ENCODE measurements around the gene KIF15. TPM values are rescaled to one million over a fixed set of nuclear protein-coding genes. Genes with fewer than 3 reads are reported as not detected.

Gene KIF15
- total RNA-seq (2022; extraction: Qiagen RNA extraction): 7.3 to 13.8 TPM (median 8.1 TPM) in 5 replicates

GRCh38 chr3:44761424-44762169 is at the start of gene KIF15, which contains the start of gene KIAA1143:
Gene KIF15 (plus strand): TSS chr3:44761794. CDS start chr3:44761866, 72 bp downstream.
Gene KIAA1143 (minus strand): TSS chr3:44761619. CDS start chr3:44761602, 17 bp downstream.

DNA sequence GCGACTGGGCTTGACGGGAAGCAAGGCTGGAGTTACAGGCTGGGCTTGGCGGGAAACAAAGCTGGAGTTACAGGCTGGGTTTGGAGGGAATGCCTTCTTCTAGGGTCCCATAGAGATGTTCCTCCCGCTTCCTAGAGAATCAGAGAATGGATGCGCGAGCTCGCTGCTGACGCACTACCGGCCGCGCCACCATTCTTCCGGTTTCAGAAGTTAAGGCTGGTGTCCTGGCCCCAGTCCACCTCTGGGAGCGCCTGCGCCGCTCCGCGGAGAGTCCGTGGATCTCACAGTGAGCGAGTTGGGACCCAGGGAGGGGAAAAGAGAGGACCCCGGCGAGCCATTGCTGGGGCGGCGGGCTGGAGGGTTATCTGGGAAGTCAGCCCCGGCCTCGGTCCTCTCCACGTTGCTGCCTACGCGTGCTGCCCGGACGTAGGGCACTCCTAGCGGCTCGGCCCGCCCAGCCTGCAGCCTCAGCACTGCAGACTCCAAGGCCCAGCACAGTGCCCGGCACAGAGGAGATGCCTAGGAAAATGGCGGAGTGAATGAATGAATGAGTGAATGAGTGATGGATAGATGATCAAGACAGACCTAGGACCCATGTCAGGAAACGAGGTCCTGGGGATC is 49.0 kb upstream of the KIF15 start, which contains the start of gene ZNF502:
Gene ZNF502 (plus strand): TSS at position 206 of the 621 bp plus-strand sequence. CDS start 7,602 bp downstream, outside the sequence.

DNA sequence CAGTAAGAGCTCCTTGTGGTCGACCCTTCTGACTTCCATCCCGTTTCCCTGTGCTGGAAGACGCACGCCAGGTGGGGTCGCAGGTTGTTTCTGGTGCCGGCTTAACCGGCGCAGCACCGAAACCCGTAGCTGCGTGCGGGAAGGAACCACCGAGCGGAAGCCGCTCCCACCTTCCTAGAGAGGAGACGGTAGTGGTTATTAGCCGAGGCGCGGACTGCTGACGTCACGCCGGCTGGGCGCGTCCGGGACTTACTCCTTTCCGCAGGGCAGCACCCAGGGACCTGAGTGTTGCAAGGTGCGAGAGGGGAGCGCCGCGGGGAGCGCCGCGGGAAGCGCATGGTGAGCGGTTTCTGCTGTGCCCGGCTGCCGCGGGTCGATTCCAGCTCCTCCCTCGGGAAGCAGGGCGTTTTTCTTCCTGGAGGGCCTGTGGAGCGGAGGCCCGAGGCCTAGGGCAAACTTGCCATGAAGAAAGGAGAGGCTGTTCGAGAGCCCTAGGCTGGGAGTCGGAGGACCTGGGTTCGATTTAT is 32.1 kb upstream of the KIF15 start, which contains the start of gene ZNF501:
Gene ZNF501 (plus strand): TSS at position 252 of the 527 bp plus-strand sequence. CDS start 4,787 bp downstream, outside the sequence.

GRCh38 chr3:44861412-44862225 is 100.0 kb downstream of the KIF15 start, which contains the start of gene TMEM42:
Gene TMEM42 (plus strand): TSS chr3:44861912. CDS start chr3:44861925, 13 bp downstream.

DNA sequence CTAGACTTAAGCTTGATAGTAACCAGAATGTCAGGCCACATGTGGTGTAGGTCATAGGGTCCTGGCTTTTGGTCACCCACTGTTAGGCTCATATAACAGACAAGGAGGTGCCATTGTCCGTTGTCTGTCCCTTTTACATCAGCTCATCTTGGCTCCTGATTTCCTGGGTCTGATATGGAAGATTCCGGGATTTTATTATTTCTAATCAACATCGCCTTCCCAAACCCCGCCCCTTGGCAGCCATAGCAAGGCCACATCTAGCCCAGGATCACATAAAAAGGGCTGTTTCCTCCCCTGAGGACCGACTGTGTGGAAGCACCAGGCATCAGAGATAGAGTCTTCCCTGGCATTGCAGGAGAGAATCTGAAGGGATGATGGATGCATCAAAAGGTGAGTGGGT is 112.7 kb downstream of the KIF15 start, which contains the start of gene TGM4:
Gene TGM4 (plus strand): TSS at position 301 of the 400 bp plus-strand sequence. CDS start 71 bp downstream, at position 372.

Other genes with a start within 250 kb of the KIF15 start
- gene ZKSCAN7, start 206.6 kb upstream of the KIF15 start, total RNA-seq (2022; extraction: Qiagen RNA extraction): not detected in 5 replicates
- not detected in 5 replicates for gene ZNF660, start 176.8 kb upstream of the KIF15 start, total RNA-seq (2022; extraction: Qiagen RNA extraction)
- gene ZNF197, start 136.8 kb upstream of the KIF15 start, total RNA-seq (2022; extraction: Qiagen RNA extraction): 1.2 to 2.0 TPM (median 1.8 TPM) in 5 replicates
- gene ZNF35, start 113.1 kb upstream of the KIF15 start, total RNA-seq (2022; extraction: Qiagen RNA extraction): 4.5 to 6.0 TPM (median 5.4 TPM) in 5 replicates
- 1.2 to 2.2 TPM (median 1.5 TPM) in 5 replicates for gene ZNF502, start 49.1 kb upstream of the KIF15 start, total RNA-seq (2022; extraction: Qiagen RNA extraction)
- gene ZNF501, start 32.2 kb upstream of the KIF15 start, total RNA-seq (2022; extraction: Qiagen RNA extraction): not detected in 5 replicates
- gene KIAA1143, start 175 bp upstream of the KIF15 start, total RNA-seq (2022; extraction: Qiagen RNA extraction): 11.1 to 15.6 TPM (median 14.7 TPM) in 5 replicates
- gene TMEM42, start 100.1 kb downstream of the KIF15 start, total RNA-seq (2022; extraction: Qiagen RNA extraction): 6.7 to 11.9 TPM (median 10.4 TPM) in 5 replicates
- gene TGM4, start 112.8 kb downstream of the KIF15 start, total RNA-seq (2022; extraction: Qiagen RNA extraction): 0.03 to 0.10 TPM (median 0.04 TPM) in 5 replicates
- gene ZDHHC3, start 214.4 kb downstream of the KIF15 start, total RNA-seq (2022; extraction: Qiagen RNA extraction): 37.8 to 40.0 TPM (median 39.3 TPM) in 5 replicates
- gene EXOSC7, start 214.4 kb downstream of the KIF15 start, total RNA-seq (2022; extraction: Qiagen RNA extraction): 44.5 to 54.2 TPM (median 47.4 TPM) in 5 replicates